Smooth muscle cell (in vitro differentiated cells): Measurements from ENCODE around the gene MED28. TPM values are rescaled to one million over a fixed set of nuclear protein-coding genes. Genes with fewer than 3 reads are reported as not detected.

Experiments used
- DNase-seq: peaks from one replicate; lab custom pipeline; 2025; ENCODE audit not compliant: unreplicated experiment; lab: John Stamatoyannopoulos, UW
- H2AFZ ChIP-seq: fragments of 200-600 bp; sonication (generic); 2 replicates; pipeline ENCODE4 v1.6.0; 2016; ENCODE audit warnings: antibody characterized with exemption, low read depth, mild to moderate bottlenecking
- H3F3A ChIP-seq: fragments of 200-600 bp; sonication (generic); 2 replicates; pipeline ENCODE4 v1.6.0; 2017; ENCODE audit warnings: antibody characterized with exemption, low read depth
- H3K27ac ChIP-seq: fragments of 200-600 bp; sonication (generic); 2 replicates; pipeline ENCODE4 v1.5.1; 2016; ENCODE audit warnings: low read depth, mild to moderate bottlenecking
- H3K27me3 ChIP-seq: fragments of 200-600 bp; sonication (generic); 2 replicates; pipeline ENCODE4 v1.6.1; 2016; ENCODE audit warnings: low read depth, mild to moderate bottlenecking
- H3K36me3 ChIP-seq: fragments of 200-600 bp; sonication (generic); 2 replicates; pipeline ENCODE4 v1.5.1; 2016; ENCODE audit warnings: low read depth
- H3K4me1 ChIP-seq: fragments of 200-600 bp; sonication (generic); 2 replicates; pipeline ENCODE4 v1.5.1; 2016; ENCODE audit warnings: low read depth
- H3K4me2 ChIP-seq: fragments of 200-600 bp; sonication (generic); 2 replicates; pipeline ENCODE4 v1.6.0; 2016; ENCODE audit warnings: mild to moderate bottlenecking
- H3K4me3 ChIP-seq: fragments of 200-600 bp; sonication (generic); 2 replicates; pipeline ENCODE4 v1.5.1; 2016; ENCODE audit warnings: mild to moderate bottlenecking
- H3K79me2 ChIP-seq: fragments of 200-600 bp; sonication (generic); 2 replicates; pipeline ENCODE4 v1.6.0; 2016; ENCODE audit warnings: low read depth, mild to moderate bottlenecking
- H3K9ac ChIP-seq: fragments of 200-600 bp; sonication (generic); 2 replicates; pipeline ENCODE4 v1.6.0; 2016; ENCODE audit warnings: low read depth
- H3K9me3 ChIP-seq: fragments of 200-600 bp; sonication (generic); replicated peaks from 2 replicates; pipeline ENCODE4 v1.5.1; 2016; ENCODE audit warnings: low read depth
- H4K20me1 ChIP-seq: fragments of 200-600 bp; sonication (generic); 2 replicates; pipeline ENCODE4 v1.6.0; 2016; ENCODE audit warnings: low read depth
- WGBS: methylation state at CpG from one replicate; pipeline ENCODE4 v1.1.7; 2016; ENCODE audit warnings: low lambda C conversion rate; 5-methylcytosine and 5-hydroxymethylcytosine counted together
- polyA plus RNA-seq: library from polyadenylated mRNA; unstranded; fragments of >200 nt; fragmentation: Nextera tagmentation; extraction: Ambion mirVana; gene quantifications from 2 replicates; pipeline ENCODE4 v1.2.1, GENCODE V29; 2016
- total RNA-seq: library from RNA; depleted of rRNA; stranded (reverse); fragments of >200 nt; gene quantifications from 2 replicates; pipeline ENCODE4 v1.2.3, GENCODE V29; 2014
- TF ChIP-seq, protein P1 (sequence below): fragments of 200-600 bp; sonication (generic); IDR thresholded peaks from 2 replicates; pipeline ENCODE4 v1.5.1; 2017; ENCODE audit warnings: borderline replicate concordance, mild to moderate bottlenecking, antibody characterized with exemption; ENCODE audit not compliant: insufficient read depth, poor library complexity, severe bottlenecking

MED28 gene
- total and polyA plus RNA-seq, 2 experiments from 2014 or later: 10.9 to 39.5 TPM

DNA sequence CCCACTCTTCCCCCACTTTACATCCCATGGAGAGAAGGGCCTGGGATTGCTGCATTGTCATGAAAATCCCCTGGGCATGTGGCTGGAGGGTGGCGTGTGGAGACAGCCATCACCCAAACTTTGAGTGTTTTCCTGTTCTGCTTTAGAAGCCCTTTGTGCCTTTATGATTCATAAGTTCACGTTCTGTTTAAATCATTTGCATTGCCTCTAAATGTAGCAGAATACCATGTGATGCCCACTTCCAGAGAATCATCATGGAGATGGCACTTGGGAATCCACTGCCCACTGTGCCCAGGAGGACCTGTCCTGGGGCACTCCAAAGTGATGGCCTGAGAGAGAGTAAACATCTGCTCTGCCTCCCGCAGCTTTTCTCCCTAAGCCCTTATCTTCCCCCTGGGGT, 52.8 kb downstream of the MED28 start:
- Histone ChIP-seq H3K9ac (no peak overlapping the region), H3K79me2 (no peaks in the 10 kb centered on the region), H3K27ac (no peak overlapping the region), H4K20me1 (no peaks in the 10 kb centered on the region), H3F3A (no peaks in the 10 kb centered on the region), H3K4me3 (no peak overlapping the region), H3K36me3 (no peaks in the 10 kb centered on the region), H2AFZ (no peak overlapping the region), H3K4me2 (no peak overlapping the region), H3K9me3 (no peaks in the 10 kb centered on the region), H3K4me1 (no peaks in the 10 kb centered on the region), H3K27me3 (no peaks in the 10 kb centered on the region)
- DNase-seq: no peak
- TF ChIP-seq, protein P1, sequence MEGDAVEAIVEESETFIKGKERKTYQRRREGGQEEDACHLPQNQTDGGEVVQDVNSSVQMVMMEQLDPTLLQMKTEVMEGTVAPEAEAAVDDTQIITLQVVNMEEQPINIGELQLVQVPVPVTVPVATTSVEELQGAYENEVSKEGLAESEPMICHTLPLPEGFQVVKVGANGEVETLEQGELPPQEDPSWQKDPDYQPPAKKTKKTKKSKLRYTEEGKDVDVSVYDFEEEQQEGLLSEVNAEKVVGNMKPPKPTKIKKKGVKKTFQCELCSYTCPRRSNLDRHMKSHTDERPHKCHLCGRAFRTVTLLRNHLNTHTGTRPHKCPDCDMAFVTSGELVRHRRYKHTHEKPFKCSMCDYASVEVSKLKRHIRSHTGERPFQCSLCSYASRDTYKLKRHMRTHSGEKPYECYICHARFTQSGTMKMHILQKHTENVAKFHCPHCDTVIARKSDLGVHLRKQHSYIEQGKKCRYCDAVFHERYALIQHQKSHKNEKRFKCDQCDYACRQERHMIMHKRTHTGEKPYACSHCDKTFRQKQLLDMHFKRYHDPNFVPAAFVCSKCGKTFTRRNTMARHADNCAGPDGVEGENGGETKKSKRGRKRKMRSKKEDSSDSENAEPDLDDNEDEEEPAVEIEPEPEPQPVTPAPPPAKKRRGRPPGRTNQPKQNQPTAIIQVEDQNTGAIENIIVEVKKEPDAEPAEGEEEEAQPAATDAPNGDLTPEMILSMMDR: no peak
- WGBS: 85% methylated on average over 3 of the region's 3 CpGs

DNA sequence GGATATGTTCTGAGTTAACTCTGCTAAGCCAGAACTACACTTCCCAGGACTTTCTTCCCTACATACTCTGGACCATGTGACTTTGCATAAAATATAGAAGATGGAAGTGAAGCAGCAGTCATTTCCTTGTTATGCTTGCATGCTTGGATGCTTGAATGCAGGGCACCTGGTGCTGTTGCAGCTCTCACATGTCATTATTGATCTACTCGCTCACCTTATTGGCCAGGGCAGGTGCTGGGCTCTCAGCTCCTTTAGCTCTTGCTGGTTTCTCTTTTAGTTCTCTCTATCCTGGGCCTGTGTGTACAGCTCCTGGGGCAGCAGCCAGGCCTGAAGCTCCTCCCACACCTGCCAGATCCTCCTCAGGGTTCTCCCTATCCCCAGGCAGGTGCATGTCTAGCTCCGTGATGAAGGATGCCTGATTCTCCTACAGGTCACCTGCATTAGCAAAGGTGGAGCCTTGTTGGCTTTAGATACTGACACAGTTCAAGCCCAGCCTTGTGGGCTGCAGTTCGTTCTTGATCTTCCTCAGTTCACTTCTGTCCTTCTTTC, 53.3 kb downstream of the MED28 start:
- no peak overlapping the region for H3K4me2 ChIP-seq
- no peaks in the 10 kb centered on the region for H3F3A ChIP-seq
- H4K20me1 ChIP-seq: no peaks in the 10 kb centered on the region
- no peaks in the 10 kb centered on the region for H3K4me1 ChIP-seq
- H3K27me3 ChIP-seq: no peaks in the 10 kb centered on the region
- no peak for DNase-seq
- TF ChIP-seq, protein P1: no peak
- H3K9me3 ChIP-seq: no peaks in the 10 kb centered on the region
- 76% methylated on average over 3 of the region's 3 CpGs for WGBS
- H3K79me2 ChIP-seq: no peaks in the 10 kb centered on the region
- no peak overlapping the region for H3K4me3 ChIP-seq
- H3K36me3 ChIP-seq: no peaks in the 10 kb centered on the region
- no peak overlapping the region for H3K27ac ChIP-seq
- no peak overlapping the region for H2AFZ ChIP-seq
- no peak overlapping the region for H3K9ac ChIP-seq

DNA sequence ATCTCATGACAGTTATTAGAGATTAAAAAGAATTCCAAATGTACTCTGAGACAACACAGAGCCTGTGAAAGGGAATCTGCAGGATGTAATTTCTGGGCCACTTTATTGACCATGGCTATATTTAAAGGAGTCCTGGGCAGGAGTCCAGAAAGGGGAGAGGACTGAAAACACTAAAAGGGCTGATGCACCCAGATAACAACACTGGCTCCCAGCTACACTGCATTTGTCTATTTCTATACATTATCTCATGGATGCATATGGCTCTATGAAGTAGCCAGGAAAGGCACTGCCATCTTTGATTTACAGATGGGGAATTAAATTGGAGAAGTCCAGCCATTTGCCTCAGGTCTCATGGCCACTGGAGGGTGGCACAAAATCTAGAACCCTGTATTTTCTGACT, 56.0 kb downstream of the MED28 start:
- no peak overlapping the region for H3K27ac ChIP-seq
- H3K36me3 ChIP-seq: no peaks in the 10 kb centered on the region
- no peaks in the 10 kb centered on the region for H3K4me1 ChIP-seq
- no peak overlapping the region for H2AFZ ChIP-seq
- H3K79me2 ChIP-seq: no peaks in the 10 kb centered on the region
- no peaks in the 10 kb centered on the region for H3K27me3 ChIP-seq
- H3K9ac ChIP-seq: no peak overlapping the region
- H3K9me3 ChIP-seq: no peaks in the 10 kb centered on the region
- H3F3A ChIP-seq: no peaks in the 10 kb centered on the region
- no peak overlapping the region for H3K4me2 ChIP-seq
- DNase-seq: no peak
- TF ChIP-seq, protein P1: no peak
- H3K4me3 ChIP-seq: no peak overlapping the region
- no peaks in the 10 kb centered on the region for H4K20me1 ChIP-seq

DNA sequence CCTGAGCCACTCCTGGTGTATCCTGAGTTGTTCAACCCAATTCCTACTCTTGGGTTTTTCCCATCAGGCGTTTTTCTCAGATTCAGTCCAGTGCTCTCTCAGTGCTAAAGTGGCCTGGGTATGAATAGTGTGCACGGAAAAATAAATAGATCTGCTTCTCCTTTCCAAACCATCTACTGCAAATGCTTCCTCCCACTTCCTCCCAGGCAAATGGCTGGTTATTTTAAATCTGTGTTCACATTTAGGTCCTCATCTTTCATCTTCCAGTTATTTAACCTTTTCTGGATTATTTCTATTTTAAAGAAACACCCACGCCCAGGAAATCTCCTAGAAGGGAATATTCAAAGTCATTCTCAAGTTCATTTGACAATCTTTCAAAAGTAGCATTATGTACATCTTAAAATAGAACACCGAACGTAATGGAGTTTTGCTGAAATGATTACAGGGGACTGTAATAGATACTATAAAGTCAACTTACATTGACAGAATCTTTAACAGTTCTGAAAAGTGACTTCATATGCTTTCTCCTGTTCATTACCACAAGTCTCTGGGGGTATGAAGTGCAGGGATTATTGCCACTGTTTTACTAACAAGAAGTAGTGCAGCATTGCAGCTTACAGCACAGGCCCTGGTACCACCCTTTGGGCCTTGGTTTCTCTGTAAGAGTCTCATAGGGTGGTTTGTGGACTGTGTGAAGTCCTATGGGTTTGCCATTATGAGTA, 66.3 kb downstream of the MED28 start:
- H2AFZ ChIP-seq: no peak overlapping the region
- H3K4me2 ChIP-seq: no peak overlapping the region
- no peaks in the 10 kb centered on the region for H4K20me1 ChIP-seq
- H3K9me3 ChIP-seq: no peaks in the 10 kb centered on the region
- no peaks in the 10 kb centered on the region for H3F3A ChIP-seq
- H3K27ac ChIP-seq: no peak overlapping the region
- H3K36me3 ChIP-seq: no peaks in the 10 kb centered on the region
- no peak overlapping the region for H3K4me3 ChIP-seq
- TF ChIP-seq, protein P1: no peak
- no peaks in the 10 kb centered on the region for H3K4me1 ChIP-seq
- no peak overlapping the region for H3K9ac ChIP-seq
- no peaks in the 10 kb centered on the region for H3K27me3 ChIP-seq
- WGBS: 59% methylated on average over 5 of the region's 5 CpGs
- H3K79me2 ChIP-seq: no peaks in the 10 kb centered on the region
- no peak for DNase-seq
